HepG2 (cell line): ENCODE measurements around the gene CRK. TPM values are rescaled to one million over a fixed set of nuclear protein-coding genes. Genes with fewer than 3 reads are reported as not detected.

ENCODE experiments used
- ATAC-seq: fragments of 200-7000 bp; cut with Tn5 transposase; 3 replicates; pipeline ENCODE4 v1.9.1; 2020; ENCODE audit warnings: mild to moderate bottlenecking, moderate library complexity
- BruUV-seq: library from RNA; stranded (reverse); fragments of 400-500 nt; replicated peaks from 2 replicates; lab custom pipeline; 2021; lab: Mats Ljungman, UMichigan
- CTCF ChIA-PET: fragments of 300-600 bp; formaldehyde crosslinking; extraction: SDS; loops from one replicate; lab custom pipeline; 2021; ENCODE audit warnings: low total read pairs, inconsistent platforms, low intra/inter-chr PET ratio; lab: Yijun Ruan, JAX
- POLR2A ChIA-PET: fragments of 350-600 bp; sonication (Branson Sonifier 250); formaldehyde crosslinking; loops from one replicate; lab custom pipeline; 2020; ENCODE audit warnings: antibody characterized with exemption, inconsistent platforms; lab: Yijun Ruan, JAX
- DNase-seq: peaks from one replicate; pipeline ENCODE4 v3.0.0-alpha.2; 2015; ENCODE audit warnings: low spot score
- FAIRE-seq: peaks from 3 replicates; lab custom pipeline; 2011; peaks lifted over from hg19 to GRCh38; lab: Jason Lieb, UNC
- H2AFZ ChIP-seq: one replicate; pipeline ENCODE4 v1.6.1; 2011; ENCODE audit warnings: low read length, inconsistent platforms
- H3K27ac ChIP-seq: fragments of 300-600 bp; 3 replicates; pipeline ENCODE4 v1.8.0; 2011; ENCODE audit warnings: mixed run types, mild to moderate bottlenecking, mixed read lengths, low read length, inconsistent platforms; ENCODE audit not compliant: insufficient read depth; ENCODE audit errors: extremely low read length
- H3K27me3 ChIP-seq, 2 experiments: fragments of 200-600 bp in 1 of 2; 2 replicates in 1 of 2; 3 replicates in 1 of 2; pipeline versions ENCODE4 v1.6.0 to v1.8.0; 2011; ENCODE audit warnings: low read length in 2 of 2, mild to moderate bottlenecking in 2 of 2, moderate library complexity in 2 of 2, inconsistent platforms in 1 of 2; ENCODE audit not compliant: insufficient read depth in 2 of 2, control insufficient read depth in 1 of 2
- H3K36me3 ChIP-seq, 2 experiments: fragments of 200-600 bp in 1 of 2; replicated peaks in 1 of 2; 2 replicates in 1 of 2; 3 replicates in 1 of 2; pipeline versions ENCODE4 v1.5.1 to v1.8.0; 2011; ENCODE audit warnings: low read length in 2 of 2, inconsistent platforms in 1 of 2; ENCODE audit not compliant: insufficient read depth in 2 of 2, control insufficient read depth in 1 of 2
- H3K4me1 ChIP-seq: 2 replicates; pipeline ENCODE4 v1.5.1; 2012; ENCODE audit warnings: low read length, inconsistent platforms; ENCODE audit not compliant: insufficient read depth
- H3K4me2 ChIP-seq: 2 replicates; pipeline ENCODE4 v1.6.0; 2011; ENCODE audit warnings: low read depth, low read length, inconsistent platforms
- H3K4me3 ChIP-seq, 3 experiments: fragments of 200-600 bp in 1 of 3; sonication (generic), shearing (Covaris generic) in 1 of 3; replicated peaks in 1 of 3; 2 replicates each; pipeline ENCODE4 v1.5.1; 2011 to 2016; ENCODE audit warnings: low read length in 3 of 3, inconsistent platforms in 2 of 3, low read depth in 2 of 3, mild to moderate bottlenecking in 2 of 3, control low read depth in 1 of 3, mixed read lengths in 1 of 3; ENCODE audit not compliant: insufficient read depth in 1 of 3
- H3K79me2 ChIP-seq: one replicate; pipeline ENCODE4 v1.6.1; 2011; ENCODE audit warnings: low read length, inconsistent platforms; ENCODE audit not compliant: insufficient read depth
- H3K9ac ChIP-seq: 2 replicates; pipeline ENCODE4 v1.6.0; 2011; ENCODE audit warnings: mild to moderate bottlenecking, low read depth, low read length, inconsistent platforms; ENCODE audit not compliant: insufficient read depth
- H3K9me3 ChIP-seq: 2 replicates; pipeline ENCODE4 v1.5.1; 2012; ENCODE audit warnings: mild to moderate bottlenecking, low read length
- H4K20me1 ChIP-seq: 2 replicates; pipeline ENCODE4 v1.6.0; 2011; ENCODE audit warnings: inconsistent platforms, mild to moderate bottlenecking, low read length, moderate library complexity; ENCODE audit not compliant: insufficient read depth
- FUBP1 ChIP-seq: sonication (generic); formaldehyde crosslinking; IDR thresholded peaks from 2 replicates; pipeline ENCODE4 v1.5.1; 2020; ENCODE audit warnings: missing genetic modification reagents, mild to moderate bottlenecking, borderline replicate concordance
- NCOA5 ChIP-seq: sonication (generic); formaldehyde crosslinking; IDR thresholded peaks from 2 replicates; pipeline ENCODE4 v1.4.0; 2020; ENCODE audit warnings: missing genetic modification reagents
- RELA ChIP-seq: sonication (generic); formaldehyde crosslinking; IDR thresholded peaks from 2 replicates; pipeline ENCODE4 v1.4.0; 2020; ENCODE audit warnings: missing genetic modification reagents
- RFX5 ChIP-seq: IDR thresholded peaks from 2 replicates; pipeline ENCODE4 v1.6.1; 2011; ENCODE audit warnings: low read depth, low read length, improper control_type of control experiment
- SNAPC4 ChIP-seq: sonication (generic); formaldehyde crosslinking; IDR thresholded peaks from 2 replicates; pipeline ENCODE4 v1.4.0; 2020; ENCODE audit warnings: mild to moderate bottlenecking, missing genetic modification reagents
- ZFP41 ChIP-seq: sonication (generic); formaldehyde crosslinking; IDR thresholded peaks from 2 replicates; pipeline ENCODE4 v1.4.0; 2020; ENCODE audit warnings: mild to moderate bottlenecking, missing genetic modification reagents, borderline replicate concordance
- ZNF12 ChIP-seq: sonication (generic); formaldehyde crosslinking; IDR thresholded peaks from 2 replicates; pipeline ENCODE4 v1.5.0; 2020; ENCODE audit warnings: missing genetic modification reagents
- ZNF326 ChIP-seq: sonication (generic); formaldehyde crosslinking; IDR thresholded peaks from 2 replicates; pipeline ENCODE4 v1.4.0; 2020; ENCODE audit warnings: missing genetic modification reagents, borderline replicate concordance
- ZNF687 ChIP-seq: sonication (generic); formaldehyde crosslinking; IDR thresholded peaks from 2 replicates; pipeline ENCODE4 v1.5.1; 2020; ENCODE audit warnings: mild to moderate bottlenecking, missing genetic modification reagents, moderate library complexity
- ZNF770 ChIP-seq: sonication (generic); formaldehyde crosslinking; IDR thresholded peaks from 2 replicates; pipeline ENCODE4 v1.5.0; 2020; ENCODE audit warnings: mild to moderate bottlenecking, missing genetic modification reagents
- WGBS: methylation state at CpG from one replicate; pipeline ENCODE4 v1.1.6; 2017; ENCODE audit warnings: low lambda C conversion rate; 5-methylcytosine and 5-hydroxymethylcytosine counted together
- in situ Hi-C: cut with HindIII; loops from 2 replicates; pipeline ENCODE4 v1.10.0; 2017; ENCODE audit warnings: low pct_unique_long_range_greater_than_20kb; ENCODE audit not compliant: extremely low pct_ligation_motif_present
- intact Hi-C: fragments of 100-400 bp; cut with micrococcal nuclease; formaldehyde crosslinking; loops from one replicate; pipeline ENCODE4 v1.10.0; 2022; ENCODE audit not compliant: unreplicated experiment
- polyA plus RNA-seq, 8 experiments: library from polyadenylated mRNA; depleted of rRNA in 3 of 8; stranded (reverse) in 7 of 8; unstranded in 1 of 8; fragments of >200 nt; fragmentation: Illumina TruSeq in 4 of 8; extraction: Trizol in 4 of 8; gene quantifications; 2 replicates each; pipeline versions ENCODE4 v1.2.1 to v1.2.3, GENCODE V29; 2011 to 2016; ENCODE audit warnings: low read depth in 4 of 8, missing spikeins in 1 of 8, mixed read lengths in 1 of 8; ENCODE audit not compliant: insufficient read depth in 1 of 8
- total RNA-seq, 5 experiments: library from RNA; depleted of rRNA; stranded (reverse); fragments of >200 nt; fragmentation: Illumina TruSeq; extraction: Trizol; gene quantifications; 2 replicates each; pipeline ENCODE4 v1.2.3, GENCODE V29; 2016; ENCODE audit warnings: low read depth in 1 of 5

CRK gene
- total and polyA plus RNA-seq, 2 of the 13 experiments (the other 11 are each of a cell fraction or from before 2014, with no cell fraction given): 47.4 to 54.2 TPM

GRCh38 chr17:1376061-1376460 lies 80.0 kb downstream of the CRK start (continued):
- TF ChIP-seq ZNF770 (CRISPR knock-in tag) (no peak), ZNF687 (CRISPR knock-in tag) (no peak), ZFP41 (no peak)
- TF ChIP-seq, all 625 proteins: peak for 0

GRCh38 chr17:1375615-1376014 lies 80.4 kb downstream of the CRK start:
- Histone ChIP-seq H4K20me1 (peaks cover 100% of the 10 kb centered on the region), H3K4me3 (no peak overlapping the region), H3K9ac (no peak overlapping the region), H3K4me2 (no peak overlapping the region), H2AFZ (no peak overlapping the region), H3K27ac (no peak overlapping the region), H3K9me3 (no peaks in the 10 kb centered on the region), H3K27me3 (no peaks in the 10 kb centered on the region), H3K4me1 (peaks cover 30% of the 10 kb centered on the region), H3K79me2 (peaks cover 98% of the 10 kb centered on the region), H3K36me3 (peaks cover 13 to 58% of the 10 kb centered on the region in 2 experiments)
- in situ Hi-C loops (no loop called here), intact Hi-C loops (no loop called here)
- ATAC-seq (no peak), FAIRE-seq (no peak), DNase-seq (no peak)
- WGBS: 48% methylated on average over 2 of the region's 2 CpGs
- CTCF ChIA-PET: no interaction called here
- no TSS peak for BruUV-seq
- POLR2A ChIA-PET: no interaction called here
- TF ChIP-seq RELA (CRISPR knock-in tag) (no peak), NCOA5 (no peak), ZNF326 (CRISPR knock-in tag) (no peak), RFX5 (no peak), ZNF12 (no peak), SNAPC4 (CRISPR knock-in tag) (no peak), FUBP1 (CRISPR knock-in tag) (no peak)
